ENCODE results near the gene PEX16.

The PEX16 gene

DNA sequence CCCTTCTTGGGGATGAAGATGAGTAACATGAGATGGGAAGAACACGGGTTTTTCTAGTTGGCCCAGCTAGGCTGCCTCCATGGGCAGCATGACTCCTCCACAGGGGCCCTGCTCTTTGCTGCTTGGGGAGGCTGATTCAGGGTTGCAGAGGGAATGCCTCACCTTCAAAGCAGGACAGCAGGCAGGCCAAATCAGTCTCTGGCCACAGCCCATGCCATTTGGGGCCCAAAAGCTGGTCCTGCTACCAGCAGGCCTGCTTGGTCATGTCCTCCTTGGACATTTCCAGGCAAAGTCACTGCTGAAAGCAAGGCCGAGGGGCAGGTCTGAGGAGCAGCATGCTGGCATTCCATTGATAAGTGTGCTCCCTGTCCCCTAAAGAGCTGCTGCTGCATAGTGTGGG lies 46.0 kb downstream of the PEX16 start:
- Mint-ChIP-seq H3K27me3 (no peaks in the 10 kb centered on the region), H3K27ac (no peak overlapping the region), H3K4me3 (no peak overlapping the region), H3K9me3 (no peaks in the 10 kb centered on the region), H3K36me3 (ENCODE audit: low read depth) (peaks cover 92% of the 10 kb centered on the region), H3K4me1 (ENCODE audit: low read depth) (no peaks in the 10 kb centered on the region)
- no peak for DNase-seq

GRCh38 chr11:45870706-45871105 lies 47.0 kb downstream of the PEX16 start:
- no peak overlapping the region for H3K27ac Mint-ChIP-seq
- no peak for DNase-seq
- no peaks in the 10 kb centered on the region for H3K27me3 Mint-ChIP-seq
- H3K4me3 Mint-ChIP-seq: no peak overlapping the region
- no peaks in the 10 kb centered on the region for H3K4me1 Mint-ChIP-seq (ENCODE audit: low read depth)
- peaks cover 92% of the 10 kb centered on the region for H3K36me3 Mint-ChIP-seq (ENCODE audit: low read depth)
- no peaks in the 10 kb centered on the region for H3K9me3 Mint-ChIP-seq

GRCh38 chr11:45869551-45869950 lies 48.1 kb downstream of the PEX16 start:
- Mint-ChIP-seq H3K9me3 (no peaks in the 10 kb centered on the region), H3K27me3 (no peaks in the 10 kb centered on the region), H3K36me3 (ENCODE audit: low read depth) (peaks cover 93% of the 10 kb centered on the region), H3K4me1 (ENCODE audit: low read depth) (no peaks in the 10 kb centered on the region), H3K4me3 (no peak overlapping the region), H3K27ac (no peak overlapping the region)
- no peak for DNase-seq

GRCh38 chr11:45864041-45864440 lies 53.6 kb downstream of the PEX16 start:
- no peaks in the 10 kb centered on the region for H3K9me3 Mint-ChIP-seq
- no peak overlapping the region for H3K27ac Mint-ChIP-seq
- no peak for DNase-seq
- H3K36me3 Mint-ChIP-seq (ENCODE audit: low read depth): peaks cover 95% of the 10 kb centered on the region
- H3K4me1 Mint-ChIP-seq (ENCODE audit: low read depth): no peaks in the 10 kb centered on the region
- H3K27me3 Mint-ChIP-seq: no peaks in the 10 kb centered on the region
- no peak overlapping the region for H3K4me3 Mint-ChIP-seq

- Mint-ChIP-seq H3K36me3 (ENCODE audit: low read depth) (peaks cover 95% of the 10 kb centered on the region), H3K27me3 (no peaks in the 10 kb centered on the region), H3K4me3 (no peak overlapping the region), H3K4me1 (ENCODE audit: low read depth) (no peaks in the 10 kb centered on the region), H3K9me3 (no peaks in the 10 kb centered on the region), H3K27ac (peak overlapping the region; percentile 26)
- no peak for DNase-seq
Observed at GRCh38 chr11:45860764-45861510, 56.7 kb downstream of the PEX16 start.

DNA sequence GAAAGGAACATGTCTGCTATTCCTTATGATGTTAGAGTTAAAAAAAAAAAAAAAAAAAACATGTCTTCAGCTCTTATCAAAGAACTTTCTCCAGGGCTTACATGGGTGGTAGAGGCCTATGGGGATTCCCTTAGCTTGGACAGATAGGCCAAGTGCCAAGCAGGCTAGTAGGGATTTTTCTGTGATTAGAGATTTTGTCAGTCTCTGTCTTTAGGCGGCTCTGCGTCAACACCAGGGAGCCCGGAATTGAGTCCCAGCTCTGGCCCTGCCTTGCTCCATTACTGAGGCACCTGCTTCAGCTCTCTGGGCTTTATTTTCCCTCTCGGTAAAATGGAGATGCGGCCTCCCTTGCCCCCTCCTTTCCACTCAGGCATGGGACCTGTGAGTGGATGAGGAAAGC lies 57.3 kb downstream of the PEX16 start:
- DNase-seq: no peak
- Mint-ChIP-seq H3K27ac (no peak overlapping the region), H3K36me3 (ENCODE audit: low read depth) (peaks cover 95% of the 10 kb centered on the region), H3K4me3 (no peak overlapping the region), H3K4me1 (ENCODE audit: low read depth) (no peaks in the 10 kb centered on the region), H3K27me3 (no peaks in the 10 kb centered on the region), H3K9me3 (no peaks in the 10 kb centered on the region)

Data from activated T-cell treated with anti-CD3 and anti-CD28 coated beads, Interleukin-2, amount 50 U/mL, for 24 hours (primary cell).